DMS53 (cell line): ENCODE measurements around the gene QSOX2.

Experiments
- DNase-seq: peaks from one replicate; lab custom pipeline; 2025; lab: John Stamatoyannopoulos, UW

Gene QSOX2

GRCh38 chr9:136190237-136190601, 55.4 kb downstream of the QSOX2 start:
- no peak for DNase-seq

- no peak for DNase-seq
Observed at GRCh38 chr9:136189394-136190236, 56.0 kb downstream of the QSOX2 start.

DNA sequence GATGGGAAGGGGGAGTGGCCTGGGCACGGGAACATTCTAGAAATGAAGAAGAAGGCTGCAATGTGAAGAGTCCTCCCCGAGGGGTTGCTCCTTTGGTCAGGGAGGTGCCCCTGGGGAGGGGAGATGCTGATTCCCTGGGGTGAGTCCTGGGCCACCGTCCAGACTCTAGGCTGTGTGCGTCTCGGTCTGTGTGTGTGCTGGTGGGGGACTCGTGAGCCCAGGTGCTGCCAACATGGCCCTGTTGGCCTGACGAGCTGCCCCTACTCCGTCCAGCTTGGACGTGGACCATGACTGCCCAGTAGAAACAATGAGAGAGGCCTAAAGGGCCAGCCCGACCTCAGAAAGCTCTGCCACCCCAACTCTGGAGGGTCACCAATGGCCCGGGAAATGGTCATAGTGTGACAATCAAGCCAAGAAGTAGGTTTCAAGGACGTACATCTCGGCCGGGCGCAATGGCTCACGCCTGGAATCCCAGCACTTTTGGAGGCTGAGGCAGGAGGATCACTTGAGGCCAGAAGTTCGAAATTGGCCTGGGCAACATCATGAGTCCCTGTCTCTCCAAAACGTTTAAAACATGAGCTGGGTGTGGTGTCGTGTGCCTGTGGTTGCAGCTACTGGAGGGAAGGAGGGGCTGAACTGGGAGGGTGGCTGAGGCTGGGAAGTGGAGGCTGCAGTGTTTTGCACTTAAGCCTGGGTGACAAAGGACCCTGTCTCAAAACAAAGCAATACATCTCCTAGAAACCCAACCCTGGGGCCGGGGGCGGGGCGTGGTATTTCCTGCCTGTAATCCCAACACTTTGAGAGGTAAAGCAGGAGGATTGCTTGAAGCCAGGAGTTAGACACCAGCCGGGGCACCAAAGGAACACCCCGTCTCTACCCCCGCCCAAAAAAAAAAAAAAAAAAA, 57.7 kb downstream of the QSOX2 start:
- no peak for DNase-seq

- no peak for DNase-seq
Observed at GRCh38 chr9:136187197-136187596, 58.4 kb downstream of the QSOX2 start.

DNA sequence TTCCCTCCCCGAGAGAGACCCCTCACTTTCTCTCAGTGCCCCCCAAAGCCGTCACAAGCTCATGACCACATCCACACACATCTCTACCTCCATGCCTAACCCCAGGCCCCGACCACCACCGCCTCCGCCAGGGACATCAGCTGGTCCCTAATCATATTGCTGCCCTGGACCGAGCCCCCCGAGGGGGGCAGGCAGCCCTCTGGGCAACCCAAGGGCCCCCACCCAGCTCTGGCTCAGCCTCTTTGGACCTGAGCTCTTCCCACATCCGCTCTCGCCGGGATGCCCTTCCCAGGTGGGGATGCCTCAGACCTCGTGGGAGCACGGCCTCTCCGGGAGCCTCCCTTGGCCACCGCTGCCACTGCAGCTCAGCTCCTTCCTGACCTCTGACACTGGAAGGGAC, 59.2 kb downstream of the QSOX2 start:
- DNase-seq, result no peak

- DNase-seq, result peak; percentile 38
Observed at GRCh38 chr9:136185596-136186366, 59.8 kb downstream of the QSOX2 start.

- no peak for DNase-seq
Observed at GRCh38 chr9:136185066-136185465, 60.5 kb downstream of the QSOX2 start.

DNA sequence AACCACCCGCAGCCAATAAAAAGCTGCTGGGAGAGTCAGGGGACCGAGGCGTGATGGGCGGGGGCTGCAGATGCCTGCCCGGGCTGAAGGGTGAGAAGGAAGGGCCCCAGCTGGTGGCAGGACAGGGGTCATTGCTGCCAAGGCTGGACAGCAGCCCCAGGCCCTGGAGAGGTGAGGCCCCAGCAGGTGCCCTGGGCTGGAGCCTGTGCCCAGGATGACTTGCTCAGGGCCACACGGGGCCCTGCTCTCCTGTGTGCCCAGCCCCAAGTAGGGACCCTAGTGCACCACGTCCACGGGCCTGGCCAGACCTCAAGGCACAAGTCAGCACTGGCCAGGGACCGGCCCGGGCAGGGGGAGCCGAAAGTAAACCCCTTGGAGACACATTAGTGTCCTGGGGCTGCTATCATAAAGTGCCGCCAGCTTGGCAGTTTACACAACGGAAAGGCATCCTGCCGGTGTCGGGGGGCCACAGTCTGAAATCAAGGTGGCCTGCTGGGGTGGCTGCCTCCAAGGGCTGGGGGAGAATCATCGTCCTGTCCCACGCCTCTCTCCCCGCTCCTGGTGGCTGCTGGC, 62.7 kb downstream of the QSOX2 start:
- no peak for DNase-seq

GRCh38 chr9:136182420-136182787, 63.2 kb downstream of the QSOX2 start:
- DNase-seq, result no peak

DNA sequence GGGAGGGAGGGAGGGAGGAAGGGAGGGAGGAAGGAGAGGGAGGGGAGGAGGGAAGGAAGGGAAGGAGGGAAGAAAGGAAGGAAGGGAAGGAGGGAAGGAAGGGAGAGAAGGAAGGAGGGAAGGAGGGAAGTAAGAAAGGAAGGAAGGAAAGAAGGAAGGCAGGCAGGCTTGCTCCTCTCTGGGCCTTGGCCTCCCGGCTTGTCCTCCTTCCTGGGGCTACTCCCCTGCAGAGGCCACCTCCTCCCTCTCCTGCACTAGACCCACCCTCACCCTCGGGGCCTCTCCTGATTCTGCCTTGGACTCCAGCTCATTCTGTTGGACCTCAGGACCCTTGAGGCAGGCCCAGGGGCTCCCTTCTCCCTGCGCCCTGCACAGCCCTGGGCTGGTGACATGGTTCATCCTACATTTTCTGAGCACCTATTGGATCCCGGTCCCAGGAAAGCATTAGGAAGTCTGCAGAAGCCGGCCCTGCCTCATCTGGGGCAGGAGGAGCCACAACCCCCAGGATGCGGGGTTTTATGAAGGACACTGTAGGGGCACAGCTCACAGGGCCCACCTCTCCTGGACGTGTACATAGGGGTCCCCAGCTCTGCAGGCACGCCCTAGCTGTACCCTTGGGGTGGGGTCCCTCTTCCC, 63.7 kb downstream of the QSOX2 start:
- no peak for DNase-seq

DNA sequence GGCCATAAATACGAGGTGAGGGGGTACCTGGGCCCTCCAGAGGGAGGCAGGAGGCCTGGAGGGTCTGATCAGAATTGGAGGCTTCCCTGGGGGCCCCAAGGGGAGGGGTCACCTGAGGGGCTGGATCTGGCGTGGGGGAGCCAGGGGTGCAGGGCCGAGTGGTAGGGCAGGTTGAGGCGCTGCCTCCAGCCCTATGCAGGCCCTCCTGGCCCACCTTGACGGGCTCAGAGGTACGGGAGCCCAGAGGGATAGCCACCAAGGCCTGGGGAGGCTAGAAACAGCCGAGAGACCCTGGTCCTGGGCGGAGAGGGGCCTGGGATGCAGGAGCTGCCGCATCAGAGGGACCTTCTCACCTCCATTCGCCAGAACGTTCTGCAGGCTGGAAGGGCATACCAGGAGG, 65.0 kb downstream of the QSOX2 start:
- DNase-seq, result no peak

DNA sequence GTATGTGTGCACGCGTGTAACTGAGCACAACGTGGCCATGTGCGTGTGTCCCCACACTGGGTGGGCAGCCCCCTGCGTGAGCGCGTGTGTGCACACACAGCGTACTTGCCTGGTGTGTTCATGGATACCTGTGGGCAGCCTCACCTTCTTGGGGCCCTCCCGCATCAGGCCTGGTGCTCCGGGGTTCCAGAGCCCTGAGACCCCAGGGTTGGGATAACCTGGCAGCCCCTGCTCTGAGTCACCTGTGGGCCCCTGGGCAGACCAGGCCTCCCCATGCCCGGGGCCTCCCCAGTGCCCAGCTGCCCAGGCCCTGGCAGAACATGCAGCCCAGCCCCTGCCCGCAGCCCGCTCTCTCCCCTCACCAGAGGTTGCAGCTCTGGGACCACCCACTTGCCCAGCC, 65.9 kb downstream of the QSOX2 start:
- no peak for DNase-seq

DNA sequence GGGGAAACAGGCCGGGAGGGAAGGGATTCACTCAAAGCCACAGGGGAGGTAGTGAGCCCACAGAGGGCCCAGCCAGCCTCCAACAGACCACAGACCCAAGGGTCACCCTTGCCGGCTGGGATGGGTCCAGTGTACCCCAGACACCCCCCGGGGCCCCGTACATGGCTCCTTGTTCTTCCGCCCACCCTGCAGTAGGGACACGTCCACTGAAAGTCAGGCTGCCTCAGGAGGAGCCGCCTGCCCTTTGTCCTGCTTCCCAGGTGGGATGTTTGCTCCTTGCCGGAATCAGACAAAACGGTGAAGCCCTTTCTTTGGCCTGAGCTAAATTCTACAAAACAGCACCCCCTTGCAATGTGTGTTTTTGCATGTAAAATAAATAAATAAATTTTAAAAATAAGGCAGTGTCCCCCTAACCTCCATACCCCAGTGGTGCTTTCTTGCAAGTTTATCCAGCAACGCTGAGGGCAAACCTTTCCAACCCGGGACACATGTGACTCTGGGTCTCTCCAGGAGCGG, 66.5 kb downstream of the QSOX2 start:
- DNase-seq, result no peak

DNA sequence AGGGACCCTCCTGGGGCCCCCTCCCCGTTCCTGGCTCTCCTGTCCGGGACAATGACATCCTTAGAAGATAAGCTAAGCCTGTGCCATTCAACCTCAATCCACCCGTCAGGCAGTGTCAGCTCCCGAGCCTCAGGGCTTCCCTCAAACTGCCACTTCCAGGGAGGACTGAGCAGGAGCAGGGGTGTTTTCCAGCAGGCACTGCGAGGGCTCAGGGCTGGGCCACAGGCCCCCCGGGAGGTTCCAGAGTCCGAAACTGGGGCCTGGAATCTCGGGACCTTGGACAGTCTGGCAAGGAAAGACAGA, 66.9 kb downstream of the QSOX2 start:
- DNase-seq, result no peak

DNA sequence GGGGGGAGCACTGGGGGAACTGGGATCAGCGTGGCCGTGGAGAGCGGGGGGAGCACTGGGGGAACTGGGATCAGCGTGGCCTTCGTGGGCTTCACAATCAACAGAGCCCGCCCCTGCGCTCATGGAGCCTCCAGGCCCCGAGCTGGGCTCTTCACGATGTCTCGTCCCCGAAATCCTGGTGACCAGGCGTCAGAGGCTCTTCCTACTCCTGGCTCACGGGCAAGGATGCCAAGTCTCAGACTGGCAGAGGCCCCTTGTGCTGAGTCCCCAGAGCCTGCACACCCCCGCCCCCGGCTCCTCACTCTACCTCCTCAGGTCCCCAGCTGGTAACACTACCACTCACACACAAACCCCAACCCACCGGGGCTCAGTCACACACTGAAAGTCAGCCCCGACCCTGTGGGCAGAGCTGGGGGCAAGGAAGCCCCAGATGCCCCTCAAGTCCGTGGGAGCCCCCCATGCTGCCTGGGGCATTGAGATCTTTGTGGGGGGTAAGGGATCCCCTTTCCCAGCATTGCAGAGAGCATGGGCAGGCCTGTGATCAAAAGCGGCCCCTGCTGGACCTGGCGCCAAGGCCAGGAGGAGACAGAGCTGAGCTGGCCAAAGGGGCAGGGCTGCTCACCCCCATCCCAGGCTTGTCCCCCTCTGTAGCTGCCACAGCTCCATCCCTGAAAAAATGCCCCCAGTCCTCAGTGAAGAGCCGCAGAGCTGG, 67.4 kb downstream of the QSOX2 start:
- DNase-seq, result no peak

GRCh38 chr9:136177224-136177623, 68.4 kb downstream of the QSOX2 start:
- DNase-seq, result no peak

DNA sequence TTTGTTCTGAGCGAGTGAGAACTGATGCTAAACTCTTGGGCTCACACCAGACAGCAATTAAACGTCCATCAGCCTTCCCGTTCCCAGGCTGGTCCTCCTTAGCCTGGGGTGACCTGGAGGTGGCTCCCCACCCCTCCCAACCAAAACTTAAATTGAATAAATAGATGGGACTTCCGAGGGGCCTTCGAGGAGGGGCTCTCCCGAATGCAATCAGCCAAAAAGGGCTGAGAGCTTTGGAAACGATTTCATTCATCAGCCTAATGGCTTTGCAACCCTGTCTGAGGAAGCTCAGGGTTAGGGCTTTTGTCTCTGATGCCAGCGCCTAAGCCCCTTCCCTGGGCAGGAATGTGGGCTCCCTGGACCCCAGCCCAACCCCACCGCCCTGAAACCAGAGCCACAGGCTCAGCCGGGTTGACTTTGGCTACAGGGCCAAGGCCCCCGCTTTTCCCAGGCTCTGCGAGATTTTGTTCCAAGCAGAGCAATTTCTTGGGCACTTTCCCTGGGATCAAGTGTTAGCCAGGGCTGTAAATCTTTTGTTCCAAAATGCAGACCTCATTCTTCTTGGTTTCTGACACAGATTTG, 69.9 kb downstream of the QSOX2 start:
- no peak for DNase-seq

GRCh38 chr9:136174779-136175615, 70.6 kb downstream of the QSOX2 start:
- DNase-seq, result peak; percentile 36

DNA sequence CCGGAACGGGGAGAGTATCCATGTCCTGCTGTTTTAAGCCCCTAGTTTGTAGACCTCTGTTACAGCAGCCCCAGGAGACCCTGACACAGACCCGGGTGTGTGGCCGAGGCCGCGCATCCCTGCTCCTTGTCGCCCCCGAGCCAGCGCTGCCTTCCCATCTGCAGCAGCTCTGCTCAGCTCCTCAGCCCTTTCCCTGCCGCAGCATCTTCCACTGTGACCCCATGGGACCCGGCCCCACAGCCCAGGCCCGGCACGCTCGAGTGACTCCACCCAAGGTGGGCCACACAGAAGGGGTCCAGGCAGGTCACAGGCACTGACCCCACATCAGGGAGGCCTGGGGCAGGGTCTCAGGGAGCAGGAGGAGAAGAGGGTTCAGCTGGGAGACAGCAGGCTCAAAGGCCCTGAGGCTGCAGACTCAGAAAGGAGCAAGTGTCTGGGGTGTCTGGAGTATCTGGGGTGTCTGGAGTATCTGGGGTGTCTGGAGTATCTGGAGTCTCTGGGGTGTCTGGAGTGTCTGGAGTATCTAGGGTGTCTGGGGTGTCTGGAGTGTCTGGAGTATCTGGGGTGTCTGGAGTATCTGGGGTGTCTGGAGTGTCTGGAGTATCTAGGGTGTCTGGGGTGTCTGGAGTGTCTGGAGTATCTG, 71.8 kb downstream of the QSOX2 start:
- no peak for DNase-seq
